Stimulated activated CD4-positive, alpha-beta T cell treated with anti-CD3 and anti-CD28 coated beads, Interleukin-4, amount 100 ng/mL, for 1 hour (primary cell): ENCODE data around the gene SLC27A6.
"Not testable (repeated sequence)": the region's sequence is repeated elsewhere in the genome, so short reads cannot be mapped to it uniquely, and the experiment has no call there.

ENCODE experiments used
- DNase-seq: peaks from one replicate; pipeline ENCODE4 v3.0.0-alpha.2; 2020

Gene SLC27A6

DNA sequence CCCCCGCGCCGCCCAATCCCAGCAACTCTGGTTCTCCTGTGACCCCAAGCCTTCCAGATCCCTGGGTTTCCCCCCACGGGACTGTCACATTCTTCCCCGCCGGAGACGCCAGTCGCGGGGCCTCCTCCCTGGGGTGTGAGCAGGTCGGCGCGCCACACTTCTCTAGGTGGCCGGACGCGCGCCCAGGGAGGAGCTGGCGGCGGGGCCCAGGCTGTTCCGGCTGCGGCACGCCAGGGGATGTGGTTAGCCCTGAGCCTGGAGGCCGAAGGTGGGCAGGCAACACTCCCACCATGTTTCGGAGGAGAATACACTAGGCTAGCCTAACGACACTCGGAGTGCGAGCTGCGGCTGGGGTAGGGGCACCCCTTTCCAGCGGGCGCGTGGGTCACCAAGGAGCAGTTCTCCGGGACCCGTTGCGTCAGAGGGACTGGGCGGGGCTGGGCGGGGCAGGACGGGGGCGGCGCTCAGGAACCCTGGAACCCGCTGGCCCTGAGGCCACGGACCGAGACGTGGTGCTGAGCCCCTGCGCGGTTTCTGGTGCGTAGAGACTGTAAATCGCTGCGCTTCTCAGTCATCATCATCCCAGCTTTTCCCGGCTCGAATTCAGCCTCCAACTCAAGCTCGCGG, at the start of gene SLC27A6:
Gene SLC27A6, plus strand, starts transcription at position 478 of the 627 bp plus-strand sequence. CDS start 650 bp downstream, outside the sequence.
- no peak for DNase-seq

DNA sequence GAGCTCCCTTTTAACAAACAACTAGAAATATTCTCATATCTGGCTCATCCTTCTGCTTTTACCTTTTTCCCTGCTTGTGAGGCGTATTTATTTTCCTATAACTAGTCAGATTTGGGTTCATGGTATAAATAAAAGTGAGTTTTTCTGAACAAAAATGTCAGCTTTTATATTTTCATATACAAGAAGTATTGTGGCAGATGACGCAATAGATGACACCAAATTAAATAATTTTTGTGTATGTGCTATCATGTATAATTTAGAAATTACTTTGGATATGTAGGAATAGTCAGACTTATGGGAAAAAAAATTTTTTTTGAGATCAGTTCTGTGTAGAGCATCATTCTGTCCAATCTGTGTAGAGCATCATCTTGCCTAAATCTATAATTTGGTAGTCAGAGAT, 45.7 kb upstream of the SLC27A6 start:
- no peak for DNase-seq

DNA sequence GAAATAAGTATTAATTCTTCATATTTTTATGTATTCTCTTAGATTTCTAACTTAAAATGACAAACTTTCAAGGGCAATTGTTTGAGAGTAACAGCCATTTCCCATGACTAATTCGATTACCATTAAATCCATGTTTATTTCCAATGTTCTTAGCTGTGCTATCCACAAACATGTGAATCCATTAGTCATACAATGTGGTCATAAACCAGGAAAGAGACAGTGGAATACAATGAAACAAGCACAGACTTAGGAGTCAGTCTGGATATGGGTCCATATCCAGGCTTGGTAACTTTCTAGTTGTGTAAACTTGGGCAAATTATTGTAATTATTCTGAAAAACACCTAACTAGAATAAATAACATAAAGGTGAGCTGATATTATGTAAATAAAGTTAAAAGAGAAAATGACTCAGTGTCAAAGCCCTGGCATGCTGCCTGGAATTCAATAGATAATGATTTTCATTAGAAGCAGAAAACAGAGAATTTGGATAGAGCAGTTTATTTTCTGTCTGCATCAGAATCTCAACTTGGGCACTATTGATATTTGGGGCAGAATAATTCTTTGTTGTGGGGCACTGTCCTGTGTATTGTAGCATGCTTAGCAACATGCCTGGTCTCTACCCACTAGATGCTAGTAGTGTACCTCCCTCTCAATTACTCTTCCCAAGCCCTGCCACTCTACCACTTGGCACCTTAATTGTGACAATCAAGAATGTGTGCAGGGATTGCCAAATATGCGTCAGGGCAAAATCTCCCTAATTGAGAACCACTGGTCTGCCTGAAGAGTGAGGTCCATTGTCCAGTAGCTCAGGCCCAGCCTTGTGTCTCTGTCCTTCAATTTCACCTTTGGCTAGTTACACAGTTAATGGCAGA, 44.7 kb upstream of the SLC27A6 start:
- no peak for DNase-seq

DNA sequence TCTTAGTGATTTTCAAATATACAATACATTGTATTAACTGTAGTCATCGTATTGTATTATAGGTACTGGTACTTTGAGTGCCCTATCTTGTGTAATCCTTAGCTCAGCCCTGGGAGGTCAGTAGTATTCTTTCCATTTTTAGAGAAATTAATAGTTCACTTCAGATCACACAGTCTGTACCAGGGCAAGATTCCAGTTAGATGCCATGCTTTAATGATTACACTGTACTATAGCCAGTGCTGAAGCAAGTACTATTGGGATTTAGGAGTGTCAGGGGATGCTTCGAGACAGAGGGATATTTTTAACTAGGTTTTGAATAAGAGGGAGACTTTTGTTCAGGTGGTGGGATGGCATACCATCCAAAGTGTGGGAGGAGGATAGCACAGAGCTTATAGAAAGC, 41.0 kb upstream of the SLC27A6 start:
- no peak for DNase-seq

DNA sequence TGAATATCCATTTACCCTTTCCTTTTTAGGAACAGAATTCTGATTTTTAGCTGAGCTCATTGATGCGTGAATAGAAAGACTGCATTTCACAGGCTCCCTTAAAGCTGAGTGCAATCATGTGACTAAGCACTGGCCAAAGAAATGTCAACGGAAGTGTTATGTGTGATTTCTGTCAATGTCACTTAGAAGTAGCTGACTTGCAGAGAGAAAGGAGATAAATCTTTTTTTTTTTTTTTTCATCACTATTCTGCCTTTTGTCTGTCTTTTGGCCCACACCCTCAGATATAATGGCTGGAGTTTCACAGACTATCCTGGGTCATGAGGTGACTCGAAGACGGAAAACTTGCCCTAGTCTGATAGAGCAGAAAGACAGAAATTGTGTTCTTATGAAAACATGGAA, 39.3 kb upstream of the SLC27A6 start:
- DNase-seq = no peak

GRCh38 chr5:128927644-128928043, 37.6 kb upstream of the SLC27A6 start:
- DNase-seq = no peak

DNA sequence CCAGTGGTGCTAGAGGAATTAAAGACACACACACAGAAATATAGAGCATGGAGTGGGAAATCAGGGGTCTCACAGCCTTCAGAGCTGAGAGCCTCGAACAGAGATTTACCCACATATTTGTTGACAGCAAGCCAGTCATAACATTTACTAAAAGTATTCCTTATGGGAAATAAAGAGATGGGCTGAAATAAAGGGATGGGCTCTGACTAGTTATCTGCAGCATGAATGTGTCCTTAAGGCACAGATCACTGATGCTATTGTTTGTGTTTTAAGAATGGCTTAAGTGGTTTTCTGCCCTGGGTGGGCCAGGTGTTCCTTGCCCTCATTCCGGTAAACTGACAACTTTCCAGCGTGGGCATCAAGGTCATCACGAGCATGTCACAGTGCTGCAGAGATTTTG, 33.1 kb upstream of the SLC27A6 start:
- not testable (repeated sequence) for DNase-seq

- not testable (repeated sequence) for DNase-seq
Measured at GRCh38 chr5:128943100-128943499, 22.2 kb upstream of the SLC27A6 start.

DNA sequence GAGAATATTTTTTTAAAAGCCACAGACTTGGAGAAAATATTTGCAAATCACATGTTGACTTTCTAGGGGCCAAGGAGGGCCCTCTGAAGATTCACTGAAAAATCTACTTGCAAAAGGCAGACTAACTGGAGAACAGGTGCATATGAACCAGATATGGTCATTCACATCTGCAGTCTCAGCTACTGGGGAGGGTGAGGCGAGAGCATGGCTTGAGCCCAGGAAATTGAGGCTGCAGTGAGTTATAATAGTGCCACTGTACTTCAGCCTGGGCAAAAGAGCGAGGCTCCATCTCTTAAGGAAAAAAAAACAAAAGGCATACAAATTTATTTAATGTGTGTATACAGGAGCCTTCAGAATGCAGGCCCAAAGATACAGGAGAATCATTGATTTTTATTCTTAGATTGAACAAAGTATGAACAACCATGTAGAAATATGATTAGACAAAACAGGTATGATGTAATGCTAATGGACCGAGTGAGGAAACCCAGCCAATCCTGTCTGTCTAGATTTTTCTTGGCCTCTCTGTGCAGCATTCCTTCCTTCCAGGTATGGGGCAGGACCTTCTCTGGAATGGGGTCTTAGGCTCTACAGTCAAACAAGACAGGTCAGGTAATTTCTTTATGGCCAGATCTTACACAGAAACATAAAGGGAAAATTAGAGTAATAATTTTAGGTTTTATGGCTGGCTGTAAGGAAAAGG, 15.3 kb upstream of the SLC27A6 start:
- no peak for DNase-seq

- DNase-seq = not testable (repeated sequence)
Measured at GRCh38 chr5:128951301-128951700, 14.0 kb upstream of the SLC27A6 start.

GRCh38 chr5:128956164-128956563, 9.1 kb upstream of the SLC27A6 start:
- no peak for DNase-seq

DNA sequence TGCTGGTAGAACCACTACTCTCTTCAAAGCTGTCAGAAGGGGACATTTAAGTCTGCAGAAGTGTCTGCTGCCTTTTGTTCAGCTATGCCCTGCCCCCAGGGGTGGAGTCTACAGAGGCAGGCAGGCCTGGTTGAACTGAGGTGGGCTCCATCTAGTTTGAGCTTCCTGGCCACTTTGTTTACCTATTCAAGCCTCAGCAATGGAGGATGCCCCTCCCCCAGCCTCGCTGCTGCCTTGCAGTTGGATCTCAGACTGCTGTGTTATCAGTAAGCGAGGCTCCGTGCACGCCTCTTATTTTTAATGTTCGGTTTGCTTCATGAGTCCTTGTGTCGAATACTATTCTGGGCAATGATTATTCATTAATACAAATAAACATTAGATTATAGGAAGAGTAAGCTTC, 3.1 kb upstream of the SLC27A6 start:
- DNase-seq = no peak

- no peak for DNase-seq
Measured at GRCh38 chr5:128965638-128966302, 482 bp downstream of the SLC27A6 start.

DNA sequence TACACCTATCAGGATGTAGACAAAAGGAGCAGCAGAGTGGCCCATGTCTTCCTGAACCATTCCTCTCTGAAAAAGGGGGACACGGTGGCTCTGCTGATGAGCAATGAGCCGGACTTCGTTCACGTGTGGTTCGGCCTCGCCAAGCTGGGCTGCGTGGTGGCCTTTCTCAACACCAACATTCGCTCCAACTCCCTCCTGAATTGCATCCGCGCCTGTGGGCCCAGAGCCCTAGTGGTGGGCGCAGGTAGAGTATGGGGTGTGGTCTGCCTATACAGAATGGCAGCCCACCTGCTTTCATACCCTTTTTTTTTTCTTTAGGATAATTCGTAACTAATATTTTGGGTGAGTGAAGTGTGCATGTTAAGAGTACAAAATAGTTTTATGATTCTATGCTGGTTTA, 1.1 kb downstream of the SLC27A6 start:
- no peak for DNase-seq

DNA sequence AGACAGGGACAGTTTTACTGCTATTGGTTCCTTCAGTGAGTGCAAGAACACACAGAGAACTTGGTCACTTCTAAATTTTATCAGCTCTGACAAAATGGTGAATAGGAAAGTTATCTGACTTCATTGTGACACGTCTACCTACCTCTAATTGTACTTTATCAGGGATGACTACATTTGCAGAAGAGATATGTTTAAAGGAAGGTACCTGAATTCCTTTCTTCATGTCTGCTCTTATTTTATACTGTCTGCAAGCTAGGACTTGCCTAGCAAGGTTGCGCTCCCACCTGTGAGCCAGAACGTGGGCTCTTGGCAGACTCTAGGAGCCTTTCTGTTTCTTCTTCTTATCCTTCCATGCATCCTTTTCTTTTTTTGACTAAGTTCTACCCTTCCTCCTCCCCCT, 1.6 kb downstream of the SLC27A6 start:
- no peak for DNase-seq

DNA sequence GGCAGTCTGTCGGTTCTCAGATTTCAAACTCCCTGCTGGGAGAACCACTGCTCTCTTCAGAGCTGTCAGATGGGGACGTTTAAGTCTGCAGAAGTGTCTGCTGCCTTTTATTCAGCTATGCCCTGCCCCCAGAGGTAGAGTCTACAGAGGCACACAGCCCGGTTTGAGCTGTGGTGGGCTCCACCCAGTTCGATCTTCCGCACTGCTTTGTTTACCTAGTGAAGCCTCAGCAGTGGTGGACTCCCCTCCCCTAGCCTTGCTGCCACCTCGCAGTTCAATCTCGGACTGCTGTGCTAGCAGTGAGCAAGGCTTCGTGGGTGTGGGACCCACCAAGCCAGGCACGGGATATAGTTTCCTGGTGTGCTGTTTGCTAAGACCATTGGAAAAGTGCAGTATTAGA, 8.0 kb downstream of the SLC27A6 start:
- no peak for DNase-seq

- no peak for DNase-seq
Measured at GRCh38 chr5:128974567-128974966, 9.3 kb downstream of the SLC27A6 start.

GRCh38 chr5:128979761-128980160, 14.5 kb downstream of the SLC27A6 start:
- no peak for DNase-seq

DNA sequence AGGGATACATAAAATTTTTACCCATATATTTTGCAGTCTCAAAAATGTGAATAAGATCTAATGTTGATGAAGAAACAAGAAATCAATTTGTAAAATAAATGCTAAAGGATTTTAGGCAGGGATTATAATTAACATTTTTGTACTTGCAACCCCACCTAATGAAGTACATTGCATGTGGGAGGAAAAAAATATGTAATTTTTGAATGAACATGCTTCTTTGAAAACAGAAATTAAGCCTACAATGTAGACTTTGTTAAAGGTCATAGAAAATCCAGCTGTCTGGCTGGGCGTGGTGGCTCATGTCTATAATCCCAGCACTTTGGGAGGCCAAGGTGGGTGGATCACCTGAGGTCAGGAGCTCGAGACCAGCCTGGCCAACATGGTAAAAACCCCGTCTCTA, 15.6 kb downstream of the SLC27A6 start:
- no peak for DNase-seq

GRCh38 chr5:128984480-128984879, 19.2 kb downstream of the SLC27A6 start:
- DNase-seq = no peak

GRCh38 chr5:128988476-128988875, 23.2 kb downstream of the SLC27A6 start:
- no peak for DNase-seq

DNA sequence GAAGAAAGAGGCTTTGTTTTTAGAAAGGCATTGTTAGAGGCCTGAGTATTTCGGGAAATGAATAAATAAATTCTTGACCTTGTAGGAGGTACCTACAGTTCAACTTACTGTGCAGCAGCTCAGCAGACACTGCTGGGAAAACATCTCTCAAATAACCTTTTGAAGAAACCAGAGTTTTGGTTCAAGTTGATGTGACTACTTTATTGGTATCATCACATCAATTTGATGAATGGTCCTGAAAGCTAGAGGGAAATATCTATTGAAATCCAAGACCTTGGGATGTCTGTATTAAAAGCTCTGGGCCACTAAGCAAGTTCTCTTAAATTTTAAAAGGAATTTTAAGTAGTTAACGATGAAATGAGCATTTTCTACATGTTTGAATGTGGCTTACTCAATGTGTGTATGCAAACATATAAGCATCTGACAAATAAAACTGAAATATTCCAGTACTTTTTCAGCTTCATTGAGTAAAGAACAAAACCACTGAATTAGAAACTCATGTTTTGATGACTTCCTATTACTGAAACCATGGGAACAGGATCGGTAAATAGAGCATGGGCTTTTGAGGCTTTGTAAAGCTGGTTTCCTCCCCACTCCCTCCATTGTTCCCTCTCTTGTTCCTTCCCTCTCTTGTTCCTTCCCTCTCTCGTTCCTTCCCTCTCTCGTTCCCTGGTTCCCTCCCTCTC, 36.7 kb downstream of the SLC27A6 start:
- no peak for DNase-seq

DNA sequence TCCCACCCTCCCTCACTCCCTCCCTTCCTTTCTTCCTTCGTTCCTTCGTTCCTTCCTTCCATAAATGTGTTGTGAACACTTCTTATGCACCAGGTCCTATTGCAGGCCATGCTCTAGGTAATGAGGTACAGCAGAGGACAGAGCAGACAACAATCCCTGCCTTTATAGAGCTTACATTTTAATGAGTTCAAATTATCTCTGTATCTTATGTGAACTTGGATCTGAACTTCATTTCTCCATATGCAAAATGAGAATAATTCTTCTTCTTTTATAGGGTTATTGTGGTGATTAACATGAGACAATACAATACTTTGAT, 37.2 kb downstream of the SLC27A6 start:
- DNase-seq = no peak
